ENCODE data around the gene SPRING1.
"Not testable (repeated sequence)": the region's sequence is repeated elsewhere in the genome, so short reads cannot be mapped to it uniquely, and the experiment has no call there.

SPRING1 gene

GRCh38 chr12:116737774-116738657 lies at the start of gene SPRING1, which contains the start of gene RNFT2:
SPRING1 (minus strand) TSS chr12:116738069; CDS start chr12:116737900, 169 bp downstream.
RNFT2 (plus strand) TSS chr12:116738315; CDS start chr12:116740498, 2,183 bp downstream.
- DNase-seq (ENCODE audit: low spot score): peak; percentile 99

GRCh38 chr12:116784238-116784612 lies 46.4 kb upstream of the SPRING1 start:
- DNase-seq (ENCODE audit: low spot score): peak; percentile 28

- no peak for DNase-seq (ENCODE audit: low spot score)
Observed at GRCh38 chr12:116783525-116784237, 45.8 kb upstream of the SPRING1 start.

- DNase-seq (ENCODE audit: low spot score): no peak
Observed at GRCh38 chr12:116780942-116781341, 43.1 kb upstream of the SPRING1 start.

- no peak for DNase-seq (ENCODE audit: low spot score)
Observed at GRCh38 chr12:116779597-116779996, 41.7 kb upstream of the SPRING1 start.

- no peak for DNase-seq (ENCODE audit: low spot score)
Observed at GRCh38 chr12:116777245-116777644, 39.4 kb upstream of the SPRING1 start.

GRCh38 chr12:116774020-116774419 lies 36.2 kb upstream of the SPRING1 start:
- DNase-seq (ENCODE audit: low spot score): no peak

- peak; percentile 46 for DNase-seq (ENCODE audit: low spot score)
Observed at GRCh38 chr12:116773276-116773731, 35.4 kb upstream of the SPRING1 start.

GRCh38 chr12:116771651-116772050 lies 33.8 kb upstream of the SPRING1 start:
- no peak for DNase-seq (ENCODE audit: low spot score)

- no peak for DNase-seq (ENCODE audit: low spot score)
Observed at GRCh38 chr12:116766746-116767145, 28.9 kb upstream of the SPRING1 start.

- DNase-seq (ENCODE audit: low spot score): no peak
Observed at GRCh38 chr12:116766285-116766684, 28.4 kb upstream of the SPRING1 start.

GRCh38 chr12:116765271-116765670 lies 27.4 kb upstream of the SPRING1 start:
- no peak for DNase-seq (ENCODE audit: low spot score)

- no peak for DNase-seq (ENCODE audit: low spot score)
Observed at GRCh38 chr12:116761499-116761898, 23.6 kb upstream of the SPRING1 start.

- no peak for DNase-seq (ENCODE audit: low spot score)
Observed at GRCh38 chr12:116760622-116761020, 22.8 kb upstream of the SPRING1 start.

GRCh38 chr12:116759783-116760621 lies 22.1 kb upstream of the SPRING1 start:
- no peak for DNase-seq (ENCODE audit: low spot score)

GRCh38 chr12:116754783-116755182 lies 16.9 kb upstream of the SPRING1 start:
- not testable (repeated sequence) for DNase-seq (ENCODE audit: low spot score)

- DNase-seq (ENCODE audit: low spot score): not testable (repeated sequence)
Observed at GRCh38 chr12:116754097-116754496, 16.2 kb upstream of the SPRING1 start.

- DNase-seq (ENCODE audit: low spot score): no peak
Observed at GRCh38 chr12:116750298-116750697, 12.4 kb upstream of the SPRING1 start.

- DNase-seq (ENCODE audit: low spot score): no peak
Observed at GRCh38 chr12:116749884-116750283, 12.0 kb upstream of the SPRING1 start.

- no peak for DNase-seq (ENCODE audit: low spot score)
Observed at GRCh38 chr12:116745554-116745953, 7.7 kb upstream of the SPRING1 start.

GRCh38 chr12:116744766-116745165 lies 6.9 kb upstream of the SPRING1 start:
- DNase-seq (ENCODE audit: low spot score): no peak

- not testable (repeated sequence) for DNase-seq (ENCODE audit: low spot score)
Observed at GRCh38 chr12:116742787-116743186, 4.9 kb upstream of the SPRING1 start.

Measured in RKO (cell line).